Stomach (tissue), 9 donors: ENCODE data around the gene HYAL1. TPM values are rescaled to one million over a fixed set of nuclear protein-coding genes. Genes with fewer than 3 reads are reported as not detected.
A peak's percentile ranks its signal among the peaks of the same experiment; 100 is the strongest.

Source experiments
- DNase-seq, 2 donors: peaks; one replicate each; pipeline versions ENCODE4 v3.0.0 to v3.0.0-alpha.2; 2013 to 2019
- H3K27ac ChIP-seq, 5 donors: fragments of 200-600 bp in 4 of 5; sonication (generic) in 4 of 5; one replicate each; pipeline ENCODE4 v1.5.1; 2013 to 2019; ENCODE audit warnings: mild to moderate bottlenecking in 1 of 5, moderate library complexity in 1 of 5
- H3K27me3 ChIP-seq, 3 donors: fragments of 200-600 bp; sonication (generic); one replicate each; pipeline ENCODE4 v1.5.1; 2017 to 2019; ENCODE audit warnings: mixed run types in 1 of 3
- H3K36me3 ChIP-seq, 4 donors: fragments of 200-600 bp; sonication (generic); 1 replicate in 3 of 4; 2 replicates in 1 of 4; pipeline ENCODE4 v1.5.1; 2016 to 2019
- H3K4me1 ChIP-seq, 4 donors: fragments of 200-600 bp; sonication (generic); one replicate each; pipeline ENCODE4 v1.5.1; 2016 to 2019
- H3K4me3 ChIP-seq, 4 donors: fragments of 200-600 bp; sonication (generic) in 3 of 4; one replicate each; pipeline ENCODE4 v1.5.1; 2016 to 2019; ENCODE audit warnings: mild to moderate bottlenecking in 1 of 4
- H3K9me3 ChIP-seq, 4 donors: fragments of 200-600 bp; sonication (generic); one replicate each; pipeline ENCODE4 v1.5.1; 2016 to 2019
- EP300 ChIP-seq: sonication (generic); formaldehyde crosslinking; IDR thresholded peaks from one replicate; pipeline ENCODE4 v1.6.1; 2017; ENCODE audit warnings: antibody characterized with exemption
- POLR2A ChIP-seq, 4 donors: fragments of 450-650 bp; IDR thresholded peaks; one replicate each; pipeline ENCODE4 v1.6.1; 2016; ENCODE audit warnings: antibody characterized with exemption in 4 of 4, control low read depth in 2 of 4, mild to moderate bottlenecking in 1 of 4, moderate library complexity in 1 of 4
- POLR2AphosphoS5 ChIP-seq, 3 donors: sonication (generic); formaldehyde crosslinking; IDR thresholded peaks; one replicate each; pipeline ENCODE4 v1.6.1; 2016; ENCODE audit warnings: antibody characterized with exemption in 3 of 3
- WGBS, 5 donors: extraction: QIAGEN DNeasy Blood & Tissue Kit in 3 of 5; methylation state at CpG; one replicate each; pipeline versions ENCODE4 v1.1.5 to v1.1.7; 2013 to 2018; 5-methylcytosine and 5-hydroxymethylcytosine counted together
- intact Hi-C: fragments of 100-400 bp; cut with DNase I; formaldehyde crosslinking; loops from one replicate; pipeline ENCODE4 v1.15.1; 2023; ENCODE audit warnings: low total_unique reads
- polyA plus RNA-seq, 3 donors: library from polyadenylated mRNA; stranded (reverse); fragments of 200-250 nt; gene quantifications; one replicate each; pipeline ENCODE4 v1.2.3, GENCODE V29; 2013
- total RNA-seq, 5 donors: library from RNA; depleted of rRNA; stranded (reverse); fragments of >200 nt; gene quantifications; one replicate each; pipeline versions ENCODE4 v1.1.0 to v1.2.3, GENCODE V29; 2014 to 2016
- TF ChIP-seq, protein P1 (sequence below), 7 experiments: fragments of 450-650 bp in 4 of 7; fragments of 200-600 bp in 3 of 7; sonication (generic) in 3 of 7; IDR thresholded peaks; one replicate each; pipeline ENCODE4 v1.5.1; 2016 to 2019; ENCODE audit warnings: antibody characterized with exemption in 7 of 7, control low read depth in 2 of 7, mild to moderate bottlenecking in 1 of 7
- donor health status: healthy with polysubstance abuse.
- donor health status: Bipolar disorder and iron deficiency.
- donor health status: healthy.

The HYAL1 gene
- total and polyA plus RNA-seq, 8 donors: 1.8 to 38.4 (median 6.3) TPM; not detected in 1

DNA sequence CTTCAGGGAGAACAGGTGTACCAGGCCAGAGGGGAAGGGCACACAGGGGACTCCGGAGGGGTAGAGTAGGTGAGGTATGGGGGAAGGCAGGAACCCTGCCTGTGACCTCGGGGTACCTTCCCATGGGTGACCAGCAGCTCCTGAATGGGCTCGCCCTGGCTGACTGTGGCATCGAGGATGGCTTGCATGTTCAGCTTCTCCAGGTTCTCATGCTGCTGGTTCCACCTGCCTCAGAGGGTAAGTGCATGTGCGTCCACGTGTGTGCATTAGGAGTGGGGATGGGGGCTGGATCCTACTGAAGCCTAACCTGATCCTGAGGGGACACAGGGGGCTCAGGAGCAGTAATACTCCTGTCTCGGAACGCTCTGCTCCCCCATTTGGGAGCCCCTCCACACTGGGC is 41.6 kb upstream of the HYAL1 start:
- DNase-seq: no peak
- peak overlapping the region; percentile 30 to 49 (median 42) for H3K4me3 ChIP-seq
- TF ChIP-seq POLR2AphosphoS5 (IDR thresholded peaks at IDR 0.05) (no peak), POLR2A (IDR thresholded peaks at IDR 0.05) (no peak), EP300 (no peak)
- TF ChIP-seq, protein P1, sequence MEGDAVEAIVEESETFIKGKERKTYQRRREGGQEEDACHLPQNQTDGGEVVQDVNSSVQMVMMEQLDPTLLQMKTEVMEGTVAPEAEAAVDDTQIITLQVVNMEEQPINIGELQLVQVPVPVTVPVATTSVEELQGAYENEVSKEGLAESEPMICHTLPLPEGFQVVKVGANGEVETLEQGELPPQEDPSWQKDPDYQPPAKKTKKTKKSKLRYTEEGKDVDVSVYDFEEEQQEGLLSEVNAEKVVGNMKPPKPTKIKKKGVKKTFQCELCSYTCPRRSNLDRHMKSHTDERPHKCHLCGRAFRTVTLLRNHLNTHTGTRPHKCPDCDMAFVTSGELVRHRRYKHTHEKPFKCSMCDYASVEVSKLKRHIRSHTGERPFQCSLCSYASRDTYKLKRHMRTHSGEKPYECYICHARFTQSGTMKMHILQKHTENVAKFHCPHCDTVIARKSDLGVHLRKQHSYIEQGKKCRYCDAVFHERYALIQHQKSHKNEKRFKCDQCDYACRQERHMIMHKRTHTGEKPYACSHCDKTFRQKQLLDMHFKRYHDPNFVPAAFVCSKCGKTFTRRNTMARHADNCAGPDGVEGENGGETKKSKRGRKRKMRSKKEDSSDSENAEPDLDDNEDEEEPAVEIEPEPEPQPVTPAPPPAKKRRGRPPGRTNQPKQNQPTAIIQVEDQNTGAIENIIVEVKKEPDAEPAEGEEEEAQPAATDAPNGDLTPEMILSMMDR (IDR thresholded peaks at IDR 0.05): no peak
- WGBS, 5 donors: 66 to 77% (median 70%) methylated on average over 6 to 8 of the region's 8 CpGs
- H3K27me3 ChIP-seq: no peaks in the 10 kb centered on the region
- H3K9me3 ChIP-seq: no peaks in the 10 kb centered on the region
- intact Hi-C loops: no loop called here
- H3K4me1 ChIP-seq: peaks cover 37 to 76% (median 62%) of the 10 kb centered on the region in 4 donors
- H3K27ac ChIP-seq: peak overlapping the region in 1 of 5 donors; percentile 40
- peaks cover 12 to 20% (median 15%) of the 10 kb centered on the region in 4 donors for H3K36me3 ChIP-seq

DNA sequence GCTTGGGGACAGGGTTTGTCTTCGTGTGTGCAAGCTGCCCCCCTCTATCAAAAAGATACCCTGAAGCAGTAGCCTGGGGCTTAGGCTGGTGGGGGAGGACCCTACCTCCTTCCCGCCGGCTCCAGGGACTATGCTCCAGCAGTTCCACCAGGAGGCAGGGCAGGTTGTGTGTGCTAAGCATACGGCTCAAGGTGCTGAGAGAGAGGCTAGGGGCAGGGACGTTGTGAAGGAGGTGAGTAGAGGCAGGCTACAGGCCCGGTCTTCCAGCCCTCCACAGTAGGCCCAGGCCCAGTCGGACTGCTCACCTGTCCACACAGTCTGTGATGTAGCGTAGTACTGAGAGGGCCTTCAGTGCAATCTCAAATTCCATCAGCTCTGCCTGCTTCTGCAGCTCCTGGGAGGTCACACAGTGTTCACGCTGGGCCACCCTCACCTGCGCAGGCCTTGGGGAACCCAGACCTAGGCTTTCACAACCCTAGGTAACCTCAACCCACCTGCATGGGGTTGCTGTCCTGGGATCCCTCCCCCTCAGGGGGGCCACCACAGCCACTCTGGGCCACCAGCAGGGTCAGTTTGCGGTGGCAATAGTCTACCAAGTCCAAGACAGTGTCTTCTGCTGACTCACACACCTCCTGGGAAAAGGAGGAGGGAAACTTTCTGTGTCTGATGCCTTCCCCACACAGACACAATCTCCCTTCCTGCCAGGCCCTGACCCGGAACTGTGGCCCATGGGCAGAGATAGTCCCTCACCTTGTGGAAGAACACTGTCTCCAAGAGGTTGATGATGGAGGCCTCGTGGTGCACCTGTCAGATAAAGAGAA is 39.6 kb upstream of the HYAL1 start:
- intact Hi-C loops: no loop called here

DNA sequence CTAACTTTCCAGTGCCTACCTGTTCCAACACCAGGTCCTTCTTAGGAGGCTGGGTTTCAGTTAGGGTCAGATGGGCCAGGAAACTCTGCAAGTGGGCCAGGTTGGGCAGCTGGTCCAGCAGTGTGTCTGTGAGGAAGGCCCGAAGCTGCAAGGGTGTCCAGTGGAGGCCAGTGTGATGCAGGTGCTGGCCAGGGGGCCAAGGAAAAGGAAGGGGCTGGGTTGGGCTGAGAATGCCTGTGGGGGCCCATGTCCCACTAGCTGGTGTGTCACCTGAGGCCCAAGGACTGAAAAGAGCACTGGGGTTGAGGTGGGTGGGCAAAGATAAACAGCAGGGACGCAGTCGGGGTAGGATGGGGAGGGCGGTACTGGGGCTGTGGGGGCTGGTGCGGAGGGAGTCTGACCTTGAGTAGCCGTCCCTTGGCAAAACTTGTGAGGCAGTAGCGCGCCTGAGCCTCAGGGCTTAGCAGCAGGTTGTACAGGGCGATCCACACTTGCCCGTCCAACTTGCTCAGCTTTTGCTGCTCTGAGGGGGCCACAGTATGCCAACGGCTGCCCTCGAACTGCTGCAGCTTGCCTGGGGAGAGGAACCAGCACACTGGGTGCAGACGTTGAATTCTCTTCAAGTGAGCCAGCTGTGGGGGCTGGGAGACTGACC is 38.7 kb upstream of the HYAL1 start:
- intact Hi-C loops: no loop called here
- TF ChIP-seq POLR2A (IDR thresholded peaks at IDR 0.05): no peak
- no peak for TF ChIP-seq POLR2AphosphoS5 (IDR thresholded peaks at IDR 0.05)
- TF ChIP-seq, protein P1 (IDR thresholded peaks at IDR 0.05): no peak
- TF ChIP-seq EP300: no peak
- Histone ChIP-seq H3K27ac (peak overlapping the region in 2 of 5 donors; percentile 96 to 97), H3K36me3 (no peaks in the 10 kb centered on the region), H3K9me3 (no peaks in the 10 kb centered on the region), H3K4me1 (peaks cover 40 to 73% (median 63%) of the 10 kb centered on the region in 4 donors), H3K4me3 (no peak overlapping the region), H3K27me3 (no peaks in the 10 kb centered on the region)
- DNase-seq: no peak
- WGBS, 5 donors: 88 to 91% (median 91%) methylated on average over 11 to 13 of the region's 13 CpGs

More for the DNA sequence above, 39.6 kb upstream of the HYAL1 start:
- H3K9me3 ChIP-seq: no peaks in the 10 kb centered on the region
- TF ChIP-seq POLR2A (IDR thresholded peaks at IDR 0.05) (no peak), POLR2AphosphoS5 (IDR thresholded peaks at IDR 0.05) (no peak), EP300 (no peak)
- TF ChIP-seq, protein P1 (IDR thresholded peaks at IDR 0.05): no peak
- H3K27me3 ChIP-seq: no peaks in the 10 kb centered on the region
- DNase-seq: no peak
- H3K36me3 ChIP-seq: peaks cover 6 to 7% (median 6%) of the 10 kb centered on the region in 4 donors
- peaks cover 37 to 78% (median 65%) of the 10 kb centered on the region in 4 donors for H3K4me1 ChIP-seq
- no peak overlapping the region for H3K27ac ChIP-seq
- H3K4me3 ChIP-seq: no peak overlapping the region
- WGBS, 5 donors: 75 to 89% (median 83%) methylated on average over 12 to 13 of the region's 13 CpGs

DNA sequence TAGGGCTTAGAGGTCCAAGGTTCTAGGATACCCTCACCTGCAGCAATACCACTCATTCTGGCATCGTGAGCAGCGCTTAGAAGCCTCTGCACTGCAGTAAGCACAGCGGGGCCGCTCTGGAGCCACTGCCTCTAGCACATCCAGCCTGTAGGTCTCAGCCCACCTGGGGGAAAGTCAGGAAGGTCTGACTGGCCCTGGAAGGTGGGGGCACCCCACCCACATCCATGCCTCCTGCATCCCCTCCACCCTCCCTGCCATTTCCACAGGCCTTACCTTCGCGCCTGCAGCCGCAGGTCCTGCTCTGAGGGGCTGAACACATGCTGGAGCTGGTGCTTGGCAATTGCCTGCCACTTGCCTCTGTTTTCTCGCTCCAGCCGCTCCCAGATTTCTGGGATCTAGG is 38.2 kb upstream of the HYAL1 start:
- no peak for DNase-seq

More for the DNA sequence above, 38.2 kb upstream of the HYAL1 start:
- no peaks in the 10 kb centered on the region for H3K9me3 ChIP-seq
- intact Hi-C loops: no loop called here
- TF ChIP-seq, protein P1 (IDR thresholded peaks at IDR 0.05): no peak
- TF ChIP-seq POLR2A (IDR thresholded peaks at IDR 0.05) (no peak), POLR2AphosphoS5 (IDR thresholded peaks at IDR 0.05) (no peak), EP300 (no peak)
- H3K36me3 ChIP-seq: no peaks in the 10 kb centered on the region
- WGBS, 5 donors: 86 to 94% (median 90%) methylated on average over 5 to 9 of the region's 9 CpGs
- peaks cover 40 to 67% (median 59%) of the 10 kb centered on the region in 4 donors for H3K4me1 ChIP-seq
- H3K27me3 ChIP-seq: no peaks in the 10 kb centered on the region
- peak overlapping the region; percentile 50 to 52 (median 52) for H3K4me3 ChIP-seq
- H3K27ac ChIP-seq: peak overlapping the region; percentile 69 to 99 (median 96)
